Ovary (tissue), 9 donors: ENCODE results near the gene TM4SF18. TPM values are rescaled to one million over a fixed set of nuclear protein-coding genes. Genes with fewer than 3 reads are reported as not detected.

ENCODE experiments used
- DNase-seq, 5 donors: peaks; one replicate each; pipeline ENCODE4 v3.0.0-alpha.2; 2019 to 2020
- H3K27ac ChIP-seq, 2 donors: fragments of 200-600 bp; one replicate each; pipeline versions ENCODE4 v1.5.1 to v1.8.0; 2019 to 2022
- H3K27me3 ChIP-seq: fragments of 200-600 bp; one replicate; pipeline ENCODE4 v1.8.0; 2022
- H3K36me3 ChIP-seq: fragments of 200-600 bp; sonication (generic); one replicate; pipeline ENCODE4 v1.5.1; 2019
- H3K4me1 ChIP-seq: one replicate; pipeline ENCODE4 v1.8.1; 2013; ENCODE audit warnings: mild to moderate bottlenecking, moderate library complexity; ENCODE audit not compliant: insufficient read depth
- H3K4me3 ChIP-seq: fragments of 200-600 bp; sonication (generic); one replicate; pipeline ENCODE4 v1.5.1; 2017
- H3K9me3 ChIP-seq, 2 donors: fragments of 200-600 bp in 1 of 2; sonication (generic) in 1 of 2; one replicate each; pipeline versions ENCODE4 v1.5.1 to v1.8.1; 2013 to 2019; ENCODE audit warnings: mild to moderate bottlenecking in 1 of 2, moderate library complexity in 1 of 2
- EP300 ChIP-seq: sonication (generic); formaldehyde crosslinking; IDR thresholded peaks from one replicate; pipeline ENCODE4 v1.6.1; 2017; ENCODE audit warnings: antibody characterized with exemption
- POLR2A ChIP-seq: fragments of 450-650 bp; IDR thresholded peaks from one replicate; pipeline ENCODE4 v1.6.1; 2017; ENCODE audit warnings: antibody characterized with exemption, mild to moderate bottlenecking, moderate library complexity
- WGBS, 3 donors: extraction: QIAGEN DNeasy Blood & Tissue Kit in 1 of 3; methylation state at CpG; one replicate each; pipeline versions ENCODE4 v1.1.5 to v1.1.7; 2013 to 2017; 5-methylcytosine and 5-hydroxymethylcytosine counted together
- intact Hi-C, 4 donors: fragments of 100-400 bp; cut with DNase I; formaldehyde crosslinking; loops; one replicate each; pipeline versions ENCODE4 v1.11.0 to v1.15.1; 2022 to 2023
- polyA plus RNA-seq, 2 donors: library from polyadenylated mRNA; stranded (reverse); fragments of 200-250 nt in 1 of 2; fragments of 350-450 nt in 1 of 2; fragmentation: Illumina TruSeq in 1 of 2; extraction: RNeasy Lipid Tissue Mini Kit (QIAGEN cat#74804) in 1 of 2; gene quantifications; one replicate each; pipeline ENCODE4 v1.2.3, GENCODE V29; 2013 to 2014
- total RNA-seq, 7 donors: library from RNA; depleted of rRNA in 2 of 7; stranded (reverse); fragments of >200 nt in 2 of 7; fragmentation: NEBNext Ultra II Directional in 3 of 7; extraction: Animal tissue kit (Norgen Biotek cat#: 25700) in 3 of 7; gene quantifications; one replicate each; pipeline versions ENCODE4 v1.1.0 to v1.2.4, GENCODE V29; 2016 to 2023
- TF ChIP-seq, protein P1 (sequence below), 3 donors: fragments of 450-650 bp in 2 of 3; fragments of 200-600 bp in 1 of 3; IDR thresholded peaks; one replicate each; pipeline versions ENCODE4 v1.5.1 to v1.8.0; 2016 to 2022; ENCODE audit warnings: antibody characterized with exemption in 3 of 3, mild to moderate bottlenecking in 1 of 3
- donor health status: DM: no; HTN: no; CAD: no; lungs with moderate emphysema.
- donor health status: DM: no; HTN: no; CAD: no.
- donor health status: Bipolar disorder and iron deficiency.
- donor health status: DM: yes; HTN: yes; CAD: no.
- donor health status: DM: no; HTN: no; CAD: no.
- donor health status: DM: yes; HTN: yes; CAD: no.

The TM4SF18 gene
- total and polyA plus RNA-seq, 9 donors, result 2.4 to 16.3 (median 4.8) TPM

DNA sequence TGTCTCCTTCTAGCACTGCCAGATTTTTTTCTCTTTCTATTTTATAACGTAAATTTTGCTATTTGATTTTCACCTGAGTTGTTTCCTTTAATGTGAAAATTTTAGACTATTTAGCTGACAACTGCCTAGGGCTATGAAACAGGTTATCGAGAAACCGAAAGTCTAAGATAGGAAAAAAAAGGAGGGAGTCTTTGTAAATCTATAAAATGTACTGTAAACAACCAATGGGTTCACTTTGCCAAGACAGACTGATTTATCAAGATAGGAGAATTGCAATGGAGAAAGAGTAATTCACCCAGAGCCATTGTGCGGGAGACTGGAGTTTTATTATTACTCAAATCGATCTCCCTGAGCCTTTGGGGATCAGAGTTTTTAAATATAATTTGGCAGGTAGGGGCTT, 50.0 kb downstream of the TM4SF18 start:
- TF ChIP-seq, protein P1, sequence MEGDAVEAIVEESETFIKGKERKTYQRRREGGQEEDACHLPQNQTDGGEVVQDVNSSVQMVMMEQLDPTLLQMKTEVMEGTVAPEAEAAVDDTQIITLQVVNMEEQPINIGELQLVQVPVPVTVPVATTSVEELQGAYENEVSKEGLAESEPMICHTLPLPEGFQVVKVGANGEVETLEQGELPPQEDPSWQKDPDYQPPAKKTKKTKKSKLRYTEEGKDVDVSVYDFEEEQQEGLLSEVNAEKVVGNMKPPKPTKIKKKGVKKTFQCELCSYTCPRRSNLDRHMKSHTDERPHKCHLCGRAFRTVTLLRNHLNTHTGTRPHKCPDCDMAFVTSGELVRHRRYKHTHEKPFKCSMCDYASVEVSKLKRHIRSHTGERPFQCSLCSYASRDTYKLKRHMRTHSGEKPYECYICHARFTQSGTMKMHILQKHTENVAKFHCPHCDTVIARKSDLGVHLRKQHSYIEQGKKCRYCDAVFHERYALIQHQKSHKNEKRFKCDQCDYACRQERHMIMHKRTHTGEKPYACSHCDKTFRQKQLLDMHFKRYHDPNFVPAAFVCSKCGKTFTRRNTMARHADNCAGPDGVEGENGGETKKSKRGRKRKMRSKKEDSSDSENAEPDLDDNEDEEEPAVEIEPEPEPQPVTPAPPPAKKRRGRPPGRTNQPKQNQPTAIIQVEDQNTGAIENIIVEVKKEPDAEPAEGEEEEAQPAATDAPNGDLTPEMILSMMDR (IDR thresholded peaks at IDR 0.05), result no peak
- 63 to 91% (median 89%) methylated on average over 5 of the region's 5 CpGs for WGBS, 3 donors
- no peak for DNase-seq
- intact Hi-C loops, result no loop called here
- Histone ChIP-seq H3K36me3 (no peaks in the 10 kb centered on the region), H3K4me1 (no peaks in the 10 kb centered on the region), H3K27ac (no peak overlapping the region), H3K9me3 (no peaks in the 10 kb centered on the region), H3K27me3 (no peaks in the 10 kb centered on the region), H3K4me3 (no peak overlapping the region)

DNA sequence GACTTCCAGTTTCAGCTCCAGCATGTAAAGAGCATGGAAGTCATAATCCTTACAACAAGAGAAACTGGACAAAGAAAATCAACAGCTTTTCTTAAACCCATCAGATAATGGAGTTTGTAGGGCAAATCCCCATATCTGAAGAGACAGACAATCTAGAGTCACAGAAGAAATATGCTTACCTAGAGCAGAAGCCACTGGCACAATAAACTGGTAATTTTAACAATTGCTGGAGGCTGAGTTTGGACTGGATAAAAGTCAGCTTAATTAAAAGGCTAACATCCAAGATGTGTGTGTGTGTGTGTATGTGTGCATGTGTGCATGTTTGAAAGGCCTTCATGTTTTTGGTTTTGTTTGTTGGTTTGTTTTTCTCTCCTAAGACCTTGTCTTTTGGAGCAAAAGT, 50.6 kb downstream of the TM4SF18 start:
- no peak for TF ChIP-seq POLR2A
- TF ChIP-seq EP300, result no peak
- TF ChIP-seq, protein P1 (IDR thresholded peaks at IDR 0.05), result no peak

DNA sequence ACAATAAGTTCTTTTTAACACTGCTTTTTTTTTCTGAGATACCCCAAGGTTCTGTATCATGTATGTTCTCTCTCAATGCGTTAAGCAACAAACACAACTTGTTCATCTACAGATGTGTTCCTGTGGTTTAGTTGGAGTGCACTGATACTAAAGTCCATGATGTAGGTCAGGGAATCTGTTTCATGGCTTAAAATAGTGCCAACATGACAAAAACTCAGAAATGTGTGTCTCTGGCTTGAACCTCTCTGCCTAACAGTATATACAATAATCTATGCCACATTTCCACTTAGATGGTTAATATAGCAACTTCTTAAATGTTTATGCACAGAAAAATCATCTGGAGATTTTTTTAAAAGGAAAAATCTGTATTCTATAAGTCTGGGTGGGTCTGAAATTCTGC, 51.1 kb downstream of the TM4SF18 start:
- intact Hi-C loops, result no loop called here
- no peaks in the 10 kb centered on the region for H3K36me3 ChIP-seq
- TF ChIP-seq EP300 (no peak), POLR2A (no peak)
- TF ChIP-seq, protein P1 (IDR thresholded peaks at IDR 0.05), result no peak
- 93 to 100% (median 94%) methylated on average over 1 of the region's 1 CpG for WGBS, 3 donors
- no peaks in the 10 kb centered on the region for H3K27me3 ChIP-seq
- DNase-seq, result no peak
- H3K4me1 ChIP-seq, result no peaks in the 10 kb centered on the region
- H3K27ac ChIP-seq, result no peak overlapping the region
- H3K4me3 ChIP-seq, result no peak overlapping the region
- no peaks in the 10 kb centered on the region for H3K9me3 ChIP-seq

More for the DNA sequence above, 50.6 kb downstream of the TM4SF18 start:
- H3K27me3 ChIP-seq, result no peaks in the 10 kb centered on the region
- H3K27ac ChIP-seq, result no peak overlapping the region
- H3K4me1 ChIP-seq, result no peaks in the 10 kb centered on the region
- no peaks in the 10 kb centered on the region for H3K36me3 ChIP-seq
- intact Hi-C loops, result no loop called here
- H3K4me3 ChIP-seq, result no peak overlapping the region
- no peaks in the 10 kb centered on the region for H3K9me3 ChIP-seq
- no peak for DNase-seq

DNA sequence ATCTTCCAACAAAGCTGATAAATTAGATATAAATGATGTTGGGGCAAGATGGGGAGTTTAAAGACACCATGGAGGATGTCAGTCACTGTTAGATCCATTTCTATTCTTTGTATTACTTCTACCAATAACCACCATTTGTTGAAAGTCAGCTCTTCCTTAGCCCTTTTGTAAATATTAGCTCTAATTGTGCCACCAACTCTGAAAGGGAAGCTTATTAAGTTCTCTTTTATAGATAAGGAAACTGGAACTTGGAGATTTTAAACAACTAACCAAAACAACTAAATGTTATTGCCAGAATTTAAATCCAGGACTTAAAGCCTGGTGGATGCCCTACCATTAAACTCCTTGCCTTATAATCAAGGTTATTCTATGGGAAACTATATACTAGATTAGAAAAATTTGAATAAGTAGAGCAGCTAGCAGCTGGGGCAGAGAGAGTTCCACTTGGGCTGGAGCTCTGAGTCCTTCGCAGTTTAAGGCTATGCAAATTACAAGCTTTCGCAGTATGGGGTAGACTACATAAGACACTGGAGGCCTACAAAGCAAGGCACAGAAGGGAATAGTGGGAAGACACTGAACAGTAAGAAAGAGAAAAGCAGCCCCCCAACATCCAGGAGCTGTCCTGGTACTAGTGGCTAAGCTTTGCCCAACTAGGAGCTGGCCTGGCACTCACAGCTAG, 52.6 kb downstream of the TM4SF18 start:
- H3K27ac ChIP-seq, result no peak overlapping the region
- H3K4me1 ChIP-seq, result no peaks in the 10 kb centered on the region
- no peaks in the 10 kb centered on the region for H3K36me3 ChIP-seq
- no peaks in the 10 kb centered on the region for H3K27me3 ChIP-seq
- H3K9me3 ChIP-seq, result no peaks in the 10 kb centered on the region
- TF ChIP-seq EP300 (no peak), POLR2A (no peak)
- TF ChIP-seq, protein P1 (IDR thresholded peaks at IDR 0.05), result no peak
- intact Hi-C loops, result no loop called here
- WGBS, 3 donors, result 93 to 97% (median 94%) methylated on average over 2 of the region's 2 CpGs
- no peak for DNase-seq
- H3K4me3 ChIP-seq, result no peak overlapping the region
